Transverse colon (tissue), 3 donors: Measurements from ENCODE around the gene TTC31.

Source experiments
- CTCF ChIP-seq, 5 experiments: fragments of 200-600 bp in 3 of 5; fragments of 450-650 bp in 2 of 5; sonication (generic) in 3 of 5; IDR thresholded peaks; 1 replicate in 2 of 5; 2 replicates in 3 of 5; pipeline ENCODE4 v1.5.1; 2016 to 2017; ENCODE audit warnings: antibody characterized with exemption in 5 of 5, inconsistent platforms in 3 of 5, mild to moderate bottlenecking in 2 of 5, moderate library complexity in 1 of 5
- EP300 ChIP-seq: sonication (generic); formaldehyde crosslinking; IDR thresholded peaks from one replicate; pipeline ENCODE4 v1.6.1; 2017; ENCODE audit warnings: antibody characterized with exemption, low read depth
- POLR2A ChIP-seq: fragments of 450-650 bp; IDR thresholded peaks from one replicate; pipeline ENCODE4 v1.6.1; 2016; ENCODE audit warnings: antibody characterized with exemption, mild to moderate bottlenecking, moderate library complexity

- TF ChIP-seq POLR2A (peak; percentile 83), EP300 (no peak), CTCF (IDR thresholded peaks at IDR 0.05) (no peak)
These were observed 24.5 kb upstream of the TTC31 start, which contains the start of gene WBP1 for GRCh38 chr2:74458132-74458937.
